Activated naive CD4-positive, alpha-beta T cell treated with Interleukin-2 at 50 U/mL for 16 hours (primary cell): ENCODE data around the gene FAM50B.

Experiments used
- DNase-seq: peaks from one replicate; pipeline ENCODE4 v3.0.0-alpha.2; 2020

FAM50B gene

DNA sequence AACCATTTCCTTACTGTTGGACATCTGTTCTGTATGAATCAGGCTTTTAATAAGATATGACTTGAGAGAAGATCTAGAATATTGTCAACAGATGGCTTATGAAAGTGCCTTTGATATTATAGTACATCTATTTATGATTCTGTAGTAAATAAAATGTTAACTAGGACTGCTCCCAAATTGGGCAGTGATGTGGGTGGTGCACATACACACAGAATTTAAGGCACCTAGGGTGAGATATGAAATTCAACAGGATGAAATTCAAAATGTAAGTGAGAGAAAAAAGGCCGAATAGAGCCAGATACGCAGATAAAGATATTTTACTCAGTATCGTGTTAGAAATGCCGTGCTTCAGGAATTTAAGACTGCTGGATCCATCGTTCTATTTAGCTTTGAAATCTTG lies 26.3 kb downstream of the FAM50B start:
- no peak for DNase-seq

DNA sequence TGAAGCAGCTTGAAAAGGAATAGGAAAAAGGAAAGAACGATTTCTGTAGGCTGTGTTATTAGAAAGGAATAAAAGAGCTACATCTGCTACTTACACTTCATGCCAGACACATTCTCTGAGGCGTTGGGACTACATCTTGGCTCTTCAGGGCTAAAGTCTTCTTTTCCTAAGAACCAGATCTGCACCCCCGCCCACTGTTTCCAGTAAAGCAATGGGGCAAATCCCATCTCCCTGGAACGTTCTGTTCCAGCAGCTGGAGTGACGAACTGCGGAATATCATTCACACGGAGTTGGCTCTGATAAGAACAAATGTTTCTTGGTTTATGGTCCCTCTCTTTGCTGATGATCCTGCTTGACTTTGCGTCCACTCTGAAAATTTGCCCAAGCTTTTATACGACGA lies 26.9 kb downstream of the FAM50B start:
- no peak for DNase-seq

DNA sequence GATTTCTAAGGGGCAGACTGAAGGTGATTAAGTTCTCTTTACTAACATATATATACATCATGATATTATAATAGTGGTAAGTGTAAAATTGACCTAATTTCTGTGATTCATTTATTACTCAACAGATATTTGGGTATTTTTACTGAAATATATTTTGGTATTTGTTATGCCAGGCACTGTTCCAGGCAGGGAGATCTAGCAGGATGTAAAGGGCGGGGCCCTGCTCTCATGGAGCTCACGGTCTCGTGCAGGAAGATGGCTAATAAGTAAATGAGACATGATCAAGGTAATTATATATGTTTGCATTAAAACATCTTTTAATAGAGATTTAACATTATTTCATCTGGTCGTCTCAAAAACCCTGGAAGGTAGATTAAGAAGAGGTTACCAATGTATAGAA lies 27.7 kb downstream of the FAM50B start:
- DNase-seq = no peak

DNA sequence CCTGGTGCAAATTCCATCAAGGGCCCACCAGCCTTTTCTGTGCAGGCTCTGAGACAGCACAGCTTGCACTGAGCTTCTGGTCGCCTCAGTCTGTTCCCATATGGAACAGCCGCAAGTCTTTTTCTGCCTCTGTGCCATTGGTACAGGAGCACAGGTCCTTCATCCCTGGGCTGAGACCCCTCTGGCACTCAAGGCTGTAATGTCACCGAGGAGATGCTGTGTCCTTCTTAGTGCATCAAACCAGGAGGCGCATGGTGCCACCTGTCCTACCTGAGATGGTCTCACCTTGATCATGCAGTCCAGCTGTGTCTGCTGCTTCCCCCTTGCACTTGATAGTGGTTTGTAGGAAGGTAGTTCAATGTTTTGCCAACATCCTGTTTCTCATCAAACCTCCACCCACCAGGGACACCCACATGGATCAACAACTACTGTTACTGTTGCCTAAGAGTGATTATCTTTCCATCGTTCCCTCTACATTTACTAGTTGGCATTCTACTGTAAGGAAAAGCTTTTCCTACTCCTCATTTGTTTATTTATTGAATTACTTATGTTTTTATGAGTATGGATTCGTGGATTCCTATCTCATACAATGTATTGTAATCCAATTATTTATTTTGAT lies 29.0 kb downstream of the FAM50B start:
- DNase-seq = no peak

DNA sequence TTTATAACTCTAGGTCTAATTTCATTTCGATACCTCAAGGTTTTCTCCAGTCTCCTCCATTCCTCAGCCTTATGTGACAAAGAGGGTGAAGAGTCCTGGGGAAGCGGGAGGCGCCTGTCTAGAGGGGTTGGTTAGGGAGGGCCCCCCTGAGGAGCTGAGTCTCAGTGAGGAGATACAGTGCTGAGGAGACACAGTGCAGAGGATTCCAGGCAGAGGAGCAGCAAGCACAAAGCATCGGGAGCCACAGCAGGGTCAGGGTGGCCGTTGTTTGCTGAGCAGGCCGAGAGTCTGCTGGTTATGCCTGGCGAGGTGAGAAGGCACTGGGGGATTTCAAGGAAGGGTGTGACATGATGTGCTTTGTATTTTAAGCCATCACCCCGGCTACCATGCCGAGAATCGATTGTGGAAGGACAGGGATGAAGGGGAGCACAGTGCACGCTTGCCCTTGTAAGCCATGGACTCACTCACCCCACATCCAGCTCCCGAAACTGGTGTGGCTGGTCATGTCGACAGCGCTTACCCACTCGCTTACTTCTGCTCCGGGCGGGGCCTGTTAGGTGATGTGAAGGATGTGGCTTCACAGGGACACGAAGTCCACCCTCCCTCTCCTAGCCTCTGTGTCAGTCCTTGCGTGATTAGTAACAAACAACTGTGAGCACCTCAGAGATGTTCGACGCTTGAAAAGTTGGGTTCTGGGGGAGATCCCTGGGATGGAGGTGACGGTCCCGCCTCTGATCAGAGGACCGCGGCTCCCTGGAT lies 30.2 kb downstream of the FAM50B start:
- no peak for DNase-seq

DNA sequence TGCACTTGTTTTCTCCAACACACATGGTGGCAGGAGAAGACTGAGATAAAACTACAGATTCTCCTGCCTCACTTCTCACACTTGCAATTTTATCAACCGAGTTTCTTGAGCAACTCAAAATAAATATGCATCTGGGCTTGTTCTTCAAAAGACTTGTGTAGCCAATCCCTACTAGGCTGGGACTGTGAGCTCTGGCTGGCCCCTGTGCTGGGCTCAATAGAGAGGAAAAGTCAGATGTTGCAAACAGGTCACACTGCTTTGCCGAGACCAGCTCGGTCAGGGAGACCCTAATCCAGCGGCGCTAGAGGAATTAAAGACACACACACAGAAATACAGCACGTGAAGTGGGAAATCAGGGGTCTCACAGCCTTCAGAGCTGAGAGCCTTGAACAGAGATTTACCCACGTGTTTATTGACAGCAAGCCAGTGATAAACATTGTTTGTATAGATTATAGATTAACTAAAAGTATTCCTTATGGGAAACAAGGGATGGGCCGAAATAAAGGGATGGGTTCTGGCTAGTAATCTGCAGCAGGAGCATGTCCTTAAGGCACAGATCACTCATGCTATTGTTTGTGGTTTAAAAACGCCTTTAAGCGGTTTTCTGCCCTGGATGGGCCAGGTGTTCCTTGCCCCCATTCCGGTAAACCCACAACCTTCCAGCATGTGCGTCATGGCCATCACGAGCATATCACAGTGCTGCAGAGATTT lies 32.7 kb downstream of the FAM50B start:
- DNase-seq = no peak

DNA sequence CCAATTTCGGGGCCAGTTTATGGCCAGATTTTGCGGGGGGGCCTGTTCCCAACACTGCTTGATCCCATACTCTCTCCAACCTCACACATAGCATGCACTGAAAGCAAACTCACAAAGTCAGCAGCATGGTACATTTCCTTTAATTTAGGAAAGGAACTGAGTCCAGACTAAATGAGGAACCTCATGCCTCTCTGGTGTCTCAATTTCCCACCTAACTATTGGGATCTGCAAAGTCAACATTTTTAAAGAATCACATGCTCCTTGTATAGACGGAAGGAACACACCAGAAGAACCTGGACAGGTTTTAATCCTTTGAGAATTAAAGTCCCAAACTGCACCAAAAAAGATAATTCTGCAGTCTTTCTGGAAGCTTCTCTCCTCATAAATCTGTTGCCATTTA lies 33.3 kb downstream of the FAM50B start:
- DNase-seq = no peak

DNA sequence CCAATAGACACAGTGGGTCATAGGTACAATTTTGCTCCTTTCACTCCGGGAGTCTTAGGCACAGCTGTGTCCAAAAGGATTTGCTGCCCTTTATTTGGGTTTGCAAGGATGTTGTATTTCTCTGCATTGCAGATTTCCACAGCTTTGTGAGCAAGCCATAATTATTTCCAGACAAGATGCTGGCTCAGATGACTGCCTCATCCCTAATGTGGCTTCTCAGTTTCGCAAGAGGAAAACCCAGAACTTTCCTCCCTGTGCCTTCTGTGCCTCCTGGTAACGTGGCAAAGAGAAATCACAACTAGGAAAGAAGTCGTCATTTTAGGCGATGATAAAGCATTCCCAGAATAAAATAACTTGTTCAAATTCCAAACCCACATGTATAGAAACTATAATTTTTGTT lies 33.7 kb downstream of the FAM50B start:
- DNase-seq = no peak

DNA sequence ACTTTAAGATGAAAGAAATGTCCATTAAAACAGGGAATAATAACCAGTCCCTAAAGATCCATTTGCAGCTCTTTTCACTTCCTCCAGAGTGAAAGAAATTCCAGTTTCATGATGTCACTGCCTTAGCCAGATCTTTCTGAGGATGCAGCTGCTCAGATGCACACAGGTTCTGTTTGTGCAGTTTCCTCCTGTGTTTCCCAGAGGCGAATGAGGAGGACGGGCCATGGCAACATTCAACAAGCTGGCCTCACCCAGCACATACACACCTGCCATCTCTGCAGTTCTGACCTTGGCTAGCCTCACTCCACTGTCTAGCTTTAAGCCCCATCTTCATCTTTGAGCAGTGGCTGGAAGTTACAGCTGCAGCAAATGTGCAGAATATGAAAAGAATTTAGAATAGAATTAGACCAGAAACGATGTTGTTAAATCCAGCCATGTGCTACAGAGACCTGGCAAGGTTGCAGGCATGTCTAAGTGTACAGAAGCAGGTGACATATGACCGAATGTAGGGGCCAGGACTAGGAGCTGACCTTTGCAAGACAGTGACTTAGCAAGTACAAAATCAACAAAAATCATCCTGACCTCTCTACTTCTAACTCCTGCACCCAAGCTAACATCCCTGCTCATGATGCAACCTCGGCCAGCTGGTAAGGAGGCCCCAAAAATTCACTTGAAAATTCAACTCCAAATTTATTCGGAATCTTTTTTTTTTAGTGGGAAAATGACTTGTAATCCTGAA lies 35.0 kb downstream of the FAM50B start:
- DNase-seq = no peak

DNA sequence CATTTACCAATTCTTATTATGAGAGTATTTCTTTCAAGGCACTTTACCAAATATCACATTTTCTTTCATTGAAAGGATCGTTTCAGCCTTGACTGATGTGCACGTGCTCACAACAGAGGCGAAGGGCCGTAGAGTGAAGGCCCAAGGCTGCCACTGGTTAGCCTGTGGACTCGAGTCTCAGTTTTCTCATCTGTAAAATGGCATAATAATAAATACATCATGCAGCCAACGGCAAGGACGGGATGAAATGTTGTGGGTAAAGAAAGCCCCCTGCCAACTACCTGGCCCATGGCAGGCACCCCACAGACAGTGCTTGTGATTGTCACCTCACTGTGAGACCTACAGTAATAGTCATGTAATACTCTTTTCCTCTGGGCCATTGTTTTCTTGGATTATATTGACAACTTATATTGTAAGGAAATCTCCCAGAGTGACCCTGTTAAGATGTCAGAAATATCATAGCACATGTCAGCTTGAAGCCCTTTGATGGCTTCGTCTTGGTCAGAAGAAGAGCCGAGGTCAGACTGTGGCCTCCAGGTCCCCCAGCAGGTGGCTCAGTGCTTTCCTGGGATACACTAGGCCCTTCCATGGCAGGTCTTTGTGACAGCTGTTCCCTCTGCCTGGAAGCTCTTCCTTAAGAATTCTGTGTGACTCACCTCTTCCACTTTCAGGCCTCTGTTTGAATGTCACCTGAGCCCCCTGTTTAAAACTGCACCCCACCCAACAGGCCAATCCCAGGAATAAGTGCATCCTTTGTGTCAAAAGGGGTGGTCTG lies 36.3 kb downstream of the FAM50B start:
- DNase-seq = no peak

DNA sequence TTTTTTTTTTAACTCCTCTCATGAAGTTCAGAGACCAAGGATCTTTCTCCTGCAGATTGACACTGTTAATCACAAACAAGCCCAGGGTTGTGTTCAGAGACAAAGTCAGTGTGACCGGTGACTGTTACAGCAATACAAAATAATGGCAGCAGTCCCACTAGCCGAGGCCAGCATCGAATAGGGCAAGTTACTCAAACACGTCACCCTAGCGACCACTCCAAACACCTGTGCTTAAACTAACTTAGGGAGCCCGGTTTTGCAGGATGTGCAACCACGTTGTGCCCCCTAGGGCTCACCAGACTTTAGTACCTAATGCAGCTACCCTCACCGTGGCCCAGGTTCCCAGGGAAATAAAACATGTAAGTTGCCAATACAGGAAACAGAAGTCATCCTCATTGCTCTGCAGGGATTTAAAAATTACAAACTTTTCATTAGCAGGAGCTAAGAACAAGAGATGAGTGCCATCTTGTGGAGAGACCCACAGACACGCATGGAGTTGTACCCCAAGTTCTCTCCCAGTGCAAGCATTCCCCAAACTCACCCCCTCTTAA lies 38.1 kb downstream of the FAM50B start:
- DNase-seq = no peak

DNA sequence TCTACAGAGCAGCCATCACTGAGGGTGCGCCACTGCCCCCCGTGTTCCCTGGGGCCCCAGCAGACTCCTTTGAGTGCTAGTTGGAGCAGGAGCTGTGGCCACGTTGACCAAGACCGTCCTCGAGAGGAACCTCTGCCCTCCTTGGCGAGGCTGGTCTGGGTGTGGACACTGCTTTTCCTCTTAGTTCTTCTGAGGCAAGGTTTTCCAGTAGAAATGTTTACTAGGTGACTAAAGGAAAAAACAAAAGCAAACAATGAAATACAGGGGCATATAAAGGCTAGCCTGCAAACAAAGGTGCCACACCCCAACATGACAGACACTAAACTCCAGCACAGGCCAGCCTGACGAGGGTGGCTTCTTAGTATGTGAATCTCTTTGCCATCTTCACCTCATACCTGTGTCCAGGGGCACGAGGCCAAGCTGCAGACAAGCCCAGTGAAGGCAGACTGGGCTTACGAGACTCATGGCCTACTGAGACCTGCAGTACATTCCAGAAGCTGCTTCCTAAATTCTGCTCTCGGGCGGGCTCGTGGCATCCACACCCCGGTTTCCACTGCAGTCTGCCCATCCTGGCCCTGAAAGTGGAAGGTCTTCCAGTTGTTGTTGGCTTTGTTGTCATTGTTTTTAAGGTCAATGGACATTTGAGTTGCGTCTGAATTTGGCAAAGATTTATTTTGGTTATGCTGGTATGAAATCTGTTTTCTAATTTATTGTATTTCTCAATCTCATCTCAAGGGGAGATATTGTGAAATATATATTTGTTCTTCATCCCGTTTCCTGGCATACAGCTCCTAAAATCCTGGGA lies 39.2 kb downstream of the FAM50B start:
- no peak for DNase-seq

DNA sequence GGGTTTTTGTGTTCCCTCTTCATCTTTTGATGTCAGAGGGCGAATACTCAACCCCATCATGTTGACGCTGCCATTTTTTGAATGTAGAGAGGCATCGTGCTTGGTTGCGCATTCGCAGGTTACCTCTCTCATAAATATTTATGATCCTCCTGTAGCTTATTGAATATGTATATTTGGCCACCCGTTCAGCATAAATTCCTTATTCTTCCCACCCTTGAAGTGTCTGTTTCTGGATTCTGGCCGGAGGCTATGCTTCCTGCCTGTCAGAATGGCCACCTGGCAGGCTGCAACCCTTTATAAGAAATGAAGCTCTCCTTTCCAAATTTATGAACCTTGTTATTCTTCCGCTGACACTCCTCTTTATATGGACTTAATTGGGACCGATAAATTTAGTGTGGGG lies 40.9 kb downstream of the FAM50B start:
- DNase-seq = no peak

DNA sequence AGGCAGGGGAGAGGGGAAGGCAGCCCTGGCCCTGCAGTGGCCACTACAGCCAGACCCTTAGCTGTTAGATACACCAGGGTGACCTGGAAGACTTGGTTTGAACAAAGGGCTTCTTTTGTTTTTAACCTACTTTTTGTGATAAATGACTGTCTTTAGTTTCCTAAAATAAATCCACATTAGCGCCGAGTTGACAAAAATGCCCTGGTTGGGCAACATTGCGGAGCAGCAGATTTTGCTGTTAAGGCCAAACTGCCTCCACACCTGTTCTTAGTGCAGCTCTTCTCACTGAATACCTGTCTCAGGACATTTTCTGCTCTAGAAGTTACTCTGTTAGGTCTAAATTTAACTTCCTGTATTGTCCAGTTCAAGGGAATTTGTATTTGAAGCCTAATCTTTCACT lies 42.7 kb downstream of the FAM50B start:
- no peak for DNase-seq

DNA sequence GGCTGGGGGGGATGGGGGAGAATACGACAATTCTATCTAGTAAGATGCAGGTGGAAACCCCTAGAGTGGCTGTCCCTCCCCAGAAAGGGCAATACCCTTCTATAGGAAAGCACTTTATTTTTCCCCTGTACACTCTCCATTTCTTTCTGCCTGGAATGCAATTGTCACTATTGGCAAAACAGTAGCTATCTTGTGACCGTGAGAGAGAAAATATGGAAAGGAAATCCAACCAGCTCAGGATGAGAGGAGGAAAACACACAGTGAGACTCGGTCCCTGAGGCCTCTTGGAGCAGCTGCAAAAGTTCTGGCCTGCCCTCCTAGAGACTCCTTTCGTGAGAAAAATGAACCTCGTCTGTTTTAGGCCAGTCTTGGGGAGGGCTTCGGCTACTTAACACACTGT lies 43.4 kb downstream of the FAM50B start:
- DNase-seq = no peak

DNA sequence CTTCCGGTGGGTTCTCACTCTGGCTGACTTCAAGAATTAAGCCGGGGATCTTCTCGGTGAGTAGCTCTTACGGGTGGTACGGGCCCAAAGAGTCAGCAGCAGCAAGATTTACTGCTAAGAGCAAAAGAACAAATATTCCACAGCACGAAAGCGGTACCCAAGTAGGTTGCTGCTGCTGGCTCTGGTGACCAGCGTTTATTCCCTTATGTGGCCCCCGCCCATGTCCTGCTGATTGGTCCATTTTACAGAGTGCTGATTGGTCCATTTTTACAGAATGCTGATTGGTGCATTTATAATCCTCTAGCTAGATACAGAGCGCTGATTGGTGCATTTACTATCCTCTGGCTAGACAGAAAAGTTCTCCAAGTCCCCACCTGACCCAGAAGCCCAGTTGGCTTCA lies 44.3 kb downstream of the FAM50B start:
- no peak for DNase-seq

DNA sequence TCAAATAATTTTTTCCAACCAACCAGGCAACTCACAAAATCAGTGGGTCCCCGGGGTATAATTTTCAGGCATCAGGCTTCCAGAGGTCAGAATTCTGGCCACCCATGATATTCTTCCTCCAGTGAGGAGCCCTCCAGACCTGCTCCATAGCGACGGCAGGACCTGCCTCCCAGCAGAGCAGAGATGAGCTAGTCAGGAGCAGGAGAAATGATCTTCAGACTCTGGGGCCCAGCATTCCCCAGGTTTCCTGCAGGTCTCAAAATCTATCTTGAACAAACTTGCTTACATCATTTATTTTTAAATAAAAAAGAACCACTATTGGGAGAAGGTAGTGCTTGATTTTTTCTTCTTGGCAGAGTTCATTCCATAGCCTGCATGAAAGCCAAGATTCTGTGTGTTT lies 44.7 kb downstream of the FAM50B start:
- DNase-seq = no peak

DNA sequence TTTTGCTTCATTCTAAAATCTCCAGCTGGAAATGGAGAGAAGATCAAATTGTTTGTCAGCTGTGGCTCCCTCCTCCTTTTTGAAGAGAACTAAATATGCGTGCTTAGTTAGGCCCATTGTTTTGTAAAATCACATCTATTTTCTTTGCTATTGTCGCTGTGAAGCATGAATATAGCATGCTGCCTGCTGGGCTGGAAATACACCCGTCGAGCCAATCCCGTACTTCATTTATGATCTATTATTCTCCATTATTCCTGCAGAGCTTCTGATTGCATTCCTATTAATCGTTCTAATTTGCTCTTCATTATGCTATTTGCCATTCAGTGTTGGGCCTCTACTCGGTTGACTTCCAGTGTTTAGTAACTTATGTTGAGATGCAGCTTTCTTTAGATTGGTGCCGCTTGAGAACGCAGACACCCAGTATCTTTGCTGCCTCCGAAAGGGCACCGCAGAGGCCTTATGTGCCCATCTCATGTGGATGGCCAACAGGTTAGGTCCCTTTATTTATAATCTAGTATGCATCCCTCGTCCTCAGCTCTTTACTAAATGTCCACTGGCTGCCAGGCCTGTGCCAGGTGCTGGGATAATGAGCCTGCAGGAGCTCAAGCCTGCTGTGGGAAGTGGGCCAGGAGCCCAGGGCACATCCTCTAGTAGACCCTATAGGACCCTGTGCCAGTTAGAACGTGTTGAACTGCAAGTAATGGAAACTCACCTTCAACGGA lies 45.6 kb downstream of the FAM50B start:
- no peak for DNase-seq

DNA sequence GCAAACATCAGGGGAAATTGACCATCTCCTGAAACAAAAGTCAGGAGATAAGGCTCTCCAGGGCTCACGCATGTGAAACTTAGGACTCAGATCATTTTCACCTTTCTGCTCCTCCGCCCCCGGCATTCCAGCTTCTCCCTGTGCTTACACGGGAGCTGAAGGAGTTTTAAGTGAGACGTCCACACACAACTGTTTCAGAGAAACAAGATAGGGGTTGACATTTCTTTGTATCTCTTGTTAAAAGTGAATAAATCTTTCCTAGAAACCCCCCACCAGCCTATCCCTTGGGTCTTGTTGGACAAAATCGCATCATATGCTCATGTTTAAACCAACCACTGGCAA lies 46.1 kb downstream of the FAM50B start:
- DNase-seq = no peak

DNA sequence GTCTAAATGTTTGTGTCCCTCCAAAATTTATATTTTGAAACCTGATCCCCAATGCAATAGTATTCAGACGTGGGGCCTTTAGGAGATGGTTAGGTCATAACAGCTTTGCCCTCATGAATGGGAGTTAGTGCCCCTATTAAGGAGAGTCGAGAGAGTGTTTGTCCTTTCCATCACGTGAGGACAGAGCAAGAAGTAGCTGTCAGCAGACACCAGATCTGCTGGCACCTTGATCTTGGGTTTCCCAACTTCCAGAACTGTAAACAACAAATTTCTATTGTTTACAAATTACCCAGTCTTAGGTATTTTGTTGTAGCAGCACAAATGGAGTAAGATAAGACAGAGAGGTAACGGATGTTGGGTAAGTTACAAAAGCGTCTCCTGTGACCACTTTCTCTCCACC lies 46.6 kb downstream of the FAM50B start:
- DNase-seq = no peak
